ENCODE measurements around the gene MYBPH.
A peak's percentile ranks its signal among the peaks of the same experiment; 100 is the strongest.

MYBPH gene

DNA sequence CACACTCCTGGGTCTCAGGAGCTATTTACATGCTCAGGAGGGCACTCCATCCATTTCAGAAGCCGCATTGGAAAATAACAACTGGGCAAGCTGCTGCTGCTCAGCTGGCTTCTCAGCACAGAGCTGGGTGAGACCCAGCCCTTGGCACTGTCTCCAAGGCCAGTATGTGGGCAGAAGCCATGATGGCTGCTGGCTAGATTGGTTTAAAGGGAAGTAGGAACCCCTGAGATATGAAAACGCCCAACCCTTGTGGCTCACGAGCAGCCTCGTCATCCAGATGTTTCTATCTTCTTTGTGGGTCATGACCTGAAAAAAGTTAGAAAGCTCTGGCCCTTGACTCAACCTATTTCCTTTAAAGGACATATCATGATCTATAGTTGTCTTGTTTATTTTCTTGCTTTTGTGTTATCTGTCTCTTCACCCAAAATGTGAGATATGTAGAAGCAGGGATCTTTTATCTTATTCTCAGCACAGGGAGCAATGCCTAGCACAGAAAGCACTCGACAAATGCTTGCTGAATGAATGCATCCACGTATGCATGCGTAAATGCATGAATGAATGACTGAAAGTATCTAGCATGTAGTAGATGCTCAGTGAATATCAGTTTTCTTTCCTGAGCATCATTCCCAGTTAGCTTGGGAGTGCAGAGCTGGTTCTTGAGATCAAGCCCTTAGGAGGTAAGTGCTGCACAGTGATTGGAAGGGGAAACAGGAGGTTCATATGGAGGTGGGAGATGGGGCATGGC, 11.6 kb downstream of the MYBPH start:
- Histone ChIP-seq H3K4me2 (peak overlapping the region; percentile 33), H3K9me3 (0 out of 2 replicates have a peak, but pooled peaks cover 1% of the 10 kb centered on the region), H3K36me3 (peaks cover 13% of the 10 kb centered on the region; the same call in 1 of the 2 replicates), H3K27ac (no peak overlapping the region), H4K20me1 (peaks cover 10% of the 10 kb centered on the region; the same call in 1 of the 2 replicates), H3K4me1 (peaks cover 69% of the 10 kb centered on the region), H3K27me3 (no peaks in the 10 kb centered on the region), H3K9ac (no peak overlapping the region), H3K4me3 (no peak overlapping the region)
- TF ChIP-seq Cebpa-rat (IDR thresholded peaks at IDR 0.05): no peak

DNA sequence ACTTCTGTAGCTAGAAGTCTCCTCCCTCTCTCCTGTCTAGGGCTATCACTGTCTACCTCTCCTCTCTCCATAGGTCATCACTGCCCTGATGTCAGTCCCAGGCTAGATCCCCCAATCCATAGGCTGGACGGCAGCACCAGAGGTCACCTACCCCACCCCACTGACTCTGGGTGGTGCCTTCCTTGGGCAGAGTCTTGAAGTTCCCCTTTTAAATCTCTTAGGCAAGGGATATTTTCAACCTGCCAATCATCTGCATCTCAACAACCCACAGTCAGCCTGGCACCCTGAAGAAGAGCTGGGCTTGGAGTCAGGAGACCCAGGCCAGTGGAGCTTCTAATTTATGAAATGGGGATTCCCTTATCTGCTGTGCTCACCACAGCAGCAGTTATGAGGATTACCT, 13.2 kb downstream of the MYBPH start:
- H3K9ac ChIP-seq: no peak overlapping the region
- H3K27ac ChIP-seq: no peak overlapping the region
- peak overlapping the region; percentile 27; the same call in 1 of the 2 replicates for H3K4me2 ChIP-seq
- H3K27me3 ChIP-seq: no peaks in the 10 kb centered on the region
- TF ChIP-seq Cebpa-rat (IDR thresholded peaks at IDR 0.05): no peak
- 0 out of 2 replicates have a peak, but pooled peaks cover 9% of the 10 kb centered on the region for H3K9me3 ChIP-seq
- no peaks in the 10 kb centered on the region for H3K36me3 ChIP-seq
- no peaks in the 10 kb centered on the region for H4K20me1 ChIP-seq
- H3K4me3 ChIP-seq: no peak overlapping the region
- peaks cover 52% of the 10 kb centered on the region for H3K4me1 ChIP-seq

DNA sequence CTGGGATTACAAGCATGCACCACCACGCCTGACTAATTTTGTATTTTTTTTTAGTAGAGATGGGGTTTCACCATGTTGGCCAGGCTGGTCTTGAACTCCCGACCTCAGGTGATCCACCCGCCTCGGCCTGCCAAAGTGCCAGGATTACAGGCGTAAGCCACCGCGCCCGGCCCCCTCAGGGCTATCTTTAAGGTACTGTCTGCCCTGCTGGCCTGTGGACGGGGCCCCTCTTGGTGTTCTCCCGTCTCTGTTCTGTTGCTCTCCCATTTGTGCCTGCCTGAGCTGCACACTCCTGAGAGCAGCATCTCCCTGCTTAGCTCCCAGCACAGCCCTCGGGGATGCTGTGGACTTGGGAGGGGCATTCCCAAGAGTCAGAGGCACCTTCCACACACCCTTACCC, 13.9 kb downstream of the MYBPH start:
- no peaks in the 10 kb centered on the region for H3K36me3 ChIP-seq
- peaks cover 45% of the 10 kb centered on the region for H3K4me1 ChIP-seq
- no peaks in the 10 kb centered on the region for H4K20me1 ChIP-seq
- no peak overlapping the region for H3K27ac ChIP-seq
- no peaks in the 10 kb centered on the region for H3K27me3 ChIP-seq
- no peak overlapping the region for H3K4me3 ChIP-seq
- no peak overlapping the region for H3K4me2 ChIP-seq
- H3K9me3 ChIP-seq: 0 out of 2 replicates have a peak, but pooled peaks cover 9% of the 10 kb centered on the region
- no peak for TF ChIP-seq Cebpa-rat (IDR thresholded peaks at IDR 0.05)
- H3K9ac ChIP-seq: no peak overlapping the region

DNA sequence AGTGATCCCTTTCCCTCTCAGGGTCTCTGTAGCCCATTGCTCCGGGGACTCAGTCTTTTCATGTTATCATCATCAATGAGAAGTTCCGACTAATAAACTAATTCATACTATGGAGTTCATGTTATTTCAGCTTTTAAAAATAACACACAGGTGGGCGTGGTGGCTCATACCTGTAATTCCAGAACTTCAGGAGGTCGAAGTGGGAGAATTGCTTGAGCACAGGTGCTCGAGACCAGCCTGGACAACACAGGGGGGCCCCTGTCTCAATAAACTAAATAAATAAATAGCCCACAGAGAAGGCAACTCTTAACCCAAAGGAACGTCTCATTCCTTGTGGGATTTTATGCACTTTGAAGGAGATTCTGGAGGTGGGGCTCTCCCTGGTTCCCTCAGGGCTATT, 14.5 kb downstream of the MYBPH start:
- no peak overlapping the region for H3K4me3 ChIP-seq
- peaks cover 42% of the 10 kb centered on the region for H3K4me1 ChIP-seq
- no peak overlapping the region for H3K27ac ChIP-seq
- no peaks in the 10 kb centered on the region for H3K36me3 ChIP-seq
- H3K9ac ChIP-seq: no peak overlapping the region
- H3K4me2 ChIP-seq: no peak overlapping the region
- no peak for TF ChIP-seq Cebpa-rat (IDR thresholded peaks at IDR 0.05)
- H3K9me3 ChIP-seq: 0 out of 2 replicates have a peak, but pooled peaks cover 9% of the 10 kb centered on the region
- H3K27me3 ChIP-seq: no peaks in the 10 kb centered on the region
- H4K20me1 ChIP-seq: no peaks in the 10 kb centered on the region

DNA sequence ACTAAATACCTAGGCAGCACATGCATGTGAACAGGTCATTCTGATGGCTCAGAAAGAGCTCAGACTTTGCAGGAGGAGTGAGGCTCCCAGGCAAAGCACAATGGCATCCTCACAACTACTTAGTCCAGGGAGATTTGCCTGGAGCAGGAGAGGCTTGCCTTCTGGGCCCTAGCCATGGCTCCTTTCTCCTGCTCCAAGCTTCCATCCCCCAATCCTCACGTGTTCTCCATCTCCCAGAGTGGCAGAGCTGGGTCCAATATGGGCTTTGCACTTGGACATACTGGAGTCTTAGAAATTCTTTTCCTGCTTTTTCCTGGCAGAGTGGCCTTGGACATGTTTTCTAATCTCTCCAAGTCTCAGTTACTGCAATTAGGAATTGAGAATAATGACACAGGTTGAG, 15.8 kb downstream of the MYBPH start:
- H3K9me3 ChIP-seq: 0 out of 2 replicates have a peak, but pooled peaks cover 9% of the 10 kb centered on the region
- H3K4me3 ChIP-seq: no peak overlapping the region
- H3K9ac ChIP-seq: no peak overlapping the region
- peaks cover 30% of the 10 kb centered on the region for H3K4me1 ChIP-seq
- H3K36me3 ChIP-seq: no peaks in the 10 kb centered on the region
- no peaks in the 10 kb centered on the region for H3K27me3 ChIP-seq
- no peaks in the 10 kb centered on the region for H4K20me1 ChIP-seq
- H3K4me2 ChIP-seq: no peak overlapping the region
- TF ChIP-seq Cebpa-rat (IDR thresholded peaks at IDR 0.05): no peak
- H3K27ac ChIP-seq: no peak overlapping the region

DNA sequence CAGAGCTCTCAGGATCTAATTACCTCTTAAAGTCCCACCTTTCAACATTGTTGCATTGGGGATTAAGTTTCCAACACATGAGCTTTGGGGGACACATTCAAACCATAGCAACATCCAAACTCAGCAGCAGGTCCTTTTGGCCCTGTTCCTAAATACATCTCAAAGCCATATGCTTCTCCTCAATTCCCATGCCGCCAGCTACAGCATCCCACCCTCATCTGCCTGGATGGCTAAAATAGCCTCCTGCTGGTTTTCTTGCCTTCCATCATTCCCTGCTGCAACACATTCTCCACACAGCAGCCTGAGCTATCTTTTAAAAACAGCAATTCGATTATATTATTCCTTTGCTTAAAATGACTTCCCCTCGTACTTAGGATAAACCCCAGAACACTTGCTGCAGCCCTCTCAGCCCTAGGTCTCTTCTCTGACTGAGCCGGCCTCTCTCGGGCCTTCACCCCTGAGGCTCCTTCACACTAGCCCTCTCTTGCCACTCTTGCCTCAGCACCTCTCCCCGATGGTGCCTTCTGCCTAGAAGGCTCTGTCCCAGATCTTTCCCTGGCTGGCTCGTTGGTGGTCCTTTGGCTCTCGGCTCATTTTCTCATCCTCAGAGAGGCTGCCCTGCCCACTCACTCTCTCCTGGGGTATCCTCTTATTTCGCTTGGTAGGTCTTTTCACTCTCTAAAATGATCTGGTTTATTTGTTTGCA, 16.5 kb downstream of the MYBPH start:
- H4K20me1 ChIP-seq: no peaks in the 10 kb centered on the region
- no peak overlapping the region for H3K27ac ChIP-seq
- H3K9me3 ChIP-seq: 0 out of 2 replicates have a peak, but pooled peaks cover 9% of the 10 kb centered on the region
- TF ChIP-seq Cebpa-rat (IDR thresholded peaks at IDR 0.05): no peak
- H3K9ac ChIP-seq: no peak overlapping the region
- no peak overlapping the region for H3K4me3 ChIP-seq
- H3K4me2 ChIP-seq: no peak overlapping the region
- no peaks in the 10 kb centered on the region for H3K27me3 ChIP-seq
- peaks cover 29% of the 10 kb centered on the region for H3K4me1 ChIP-seq
- no peaks in the 10 kb centered on the region for H3K36me3 ChIP-seq

DNA sequence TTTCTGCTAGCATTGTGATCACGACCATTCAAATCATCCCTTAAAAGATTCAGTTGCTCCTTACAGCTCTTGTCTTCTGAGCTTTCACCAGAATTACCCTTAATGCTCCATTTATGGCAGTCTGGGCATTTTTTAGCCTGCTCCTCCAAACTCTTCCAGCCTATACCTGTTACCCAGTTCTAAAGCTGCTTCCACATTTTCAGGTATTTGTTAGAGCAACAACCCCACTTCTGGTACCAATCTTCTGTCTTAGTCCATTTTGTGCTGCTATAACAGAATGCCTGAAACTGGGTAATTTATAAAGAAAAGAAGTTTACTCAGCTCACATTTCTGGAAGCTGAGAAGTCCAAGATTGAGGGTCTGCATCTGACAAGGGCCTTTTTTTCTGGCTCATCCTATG, 17.2 kb downstream of the MYBPH start:
- Histone ChIP-seq H3K4me2 (no peak overlapping the region), H3K9me3 (0 out of 2 replicates have a peak, but pooled peaks cover 9% of the 10 kb centered on the region), H3K27ac (no peak overlapping the region), H3K9ac (no peak overlapping the region), H3K36me3 (no peaks in the 10 kb centered on the region), H3K27me3 (no peaks in the 10 kb centered on the region), H3K4me1 (peaks cover 29% of the 10 kb centered on the region), H3K4me3 (no peak overlapping the region), H4K20me1 (no peaks in the 10 kb centered on the region)
- no peak for TF ChIP-seq Cebpa-rat (IDR thresholded peaks at IDR 0.05)

DNA sequence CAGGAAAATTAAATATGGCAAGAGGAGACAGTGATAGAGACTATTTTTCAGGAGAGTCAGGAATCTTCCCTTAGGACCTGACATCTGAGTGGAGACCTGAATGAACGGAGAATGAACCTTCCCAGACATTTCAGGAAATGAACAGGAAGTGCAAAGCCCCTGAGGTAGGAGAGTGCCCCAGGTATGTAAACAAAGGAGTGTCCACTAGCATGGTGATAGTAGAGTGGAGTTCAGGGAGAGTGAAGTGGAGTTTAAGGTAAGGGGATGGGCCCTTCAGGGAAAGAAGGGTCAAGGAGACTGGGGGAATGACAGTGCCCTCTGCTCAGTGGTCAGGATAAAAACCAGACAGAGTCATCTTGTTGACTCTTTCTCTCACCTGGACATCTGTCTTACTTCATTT, 19.3 kb downstream of the MYBPH start:
- no peak for TF ChIP-seq Cebpa-rat (IDR thresholded peaks at IDR 0.05)
- H3K9ac ChIP-seq: no peak overlapping the region
- no peaks in the 10 kb centered on the region for H4K20me1 ChIP-seq
- no peak overlapping the region for H3K4me3 ChIP-seq
- no peaks in the 10 kb centered on the region for H3K27me3 ChIP-seq
- H3K4me1 ChIP-seq: peaks cover 35% of the 10 kb centered on the region
- no peaks in the 10 kb centered on the region for H3K36me3 ChIP-seq
- no peak overlapping the region for H3K4me2 ChIP-seq
- H3K9me3 ChIP-seq: 0 out of 2 replicates have a peak, but pooled peaks cover 9% of the 10 kb centered on the region
- H3K27ac ChIP-seq: no peak overlapping the region

DNA sequence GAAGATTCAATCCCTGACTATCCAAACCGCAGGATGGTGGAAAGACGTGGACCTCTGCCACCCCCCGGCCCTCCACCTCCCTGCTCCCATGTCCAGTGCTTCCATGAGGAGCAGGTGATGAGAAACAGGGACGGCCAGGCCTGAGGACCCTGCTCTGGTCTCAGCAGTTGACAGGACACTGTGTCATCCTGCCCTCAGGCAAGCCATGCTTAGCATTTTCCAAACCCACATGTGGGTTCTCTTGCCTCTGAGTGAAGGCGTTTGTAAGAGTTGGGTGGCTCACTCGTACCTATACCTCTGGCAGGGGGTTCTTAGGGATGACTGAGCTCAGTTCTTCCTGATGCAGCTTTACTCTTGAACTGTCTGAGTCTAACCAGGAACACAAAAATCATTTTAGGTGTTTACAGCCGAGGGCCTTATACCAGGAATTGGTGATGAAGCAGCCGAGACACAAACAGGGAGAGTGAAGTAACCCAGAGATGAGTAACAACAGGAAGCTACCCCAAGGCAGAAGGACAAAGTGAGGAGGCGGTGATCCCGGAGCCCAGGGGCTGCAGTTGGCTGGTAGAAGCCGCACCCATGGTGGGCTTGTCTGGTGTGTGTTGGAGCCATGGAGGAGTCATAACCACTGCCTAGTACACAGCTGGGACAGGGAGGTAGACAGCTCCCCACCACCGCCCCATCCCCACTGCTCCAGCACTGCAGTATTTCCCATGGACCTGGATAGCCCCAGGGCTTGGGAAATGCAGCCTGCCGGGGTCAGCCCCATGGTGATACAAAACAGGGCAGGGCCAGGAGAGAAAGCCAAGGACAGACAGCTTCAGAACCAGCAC, 21.4 kb downstream of the MYBPH start:
- H3K27me3 ChIP-seq: no peaks in the 10 kb centered on the region
- no peak overlapping the region for H3K4me3 ChIP-seq
- H3K36me3 ChIP-seq: no peaks in the 10 kb centered on the region
- no peak for TF ChIP-seq Cebpa-rat (IDR thresholded peaks at IDR 0.05)
- H3K4me2 ChIP-seq: peak overlapping the region; percentile 95
- peak overlapping the region; percentile 55 for H3K9ac ChIP-seq
- H3K27ac ChIP-seq: peak overlapping the region; percentile 52
- H4K20me1 ChIP-seq: no peaks in the 10 kb centered on the region
- 0 out of 2 replicates have a peak, but pooled peaks cover 9% of the 10 kb centered on the region for H3K9me3 ChIP-seq
- peaks cover 55% of the 10 kb centered on the region for H3K4me1 ChIP-seq

Measured in BLaER1 (cell line).